SK-N-SH treated with all-trans-retinoic acid at 6 μM for 48 hours (cell line): ENCODE measurements around the gene B3GALNT2.
"Not testable (repeated sequence)": the region's sequence is repeated elsewhere in the genome, so short reads cannot be mapped to it uniquely, and the experiment has no call there.

Experiments used
- ATAC-seq: fragments of 200-7000 bp; cut with Tn5 transposase; 3 replicates; pipeline ENCODE4 v1.9.1; 2020; ENCODE audit warnings: mild to moderate bottlenecking, moderate library complexity
- ARNTL ChIP-seq: fragments of 450-650 bp; formaldehyde crosslinking; IDR thresholded peaks from 2 replicates; pipeline ENCODE4 v1.5.0; 2020; ENCODE audit warnings: low read depth, mild to moderate bottlenecking, moderate library complexity, borderline replicate concordance
- BACH2 ChIP-seq: fragments of 250-450 bp; sonication (Bioruptor Pico); IDR thresholded peaks from 2 replicates; pipeline ENCODE4 v1.9.0; 2021; ENCODE audit warnings: mild to moderate bottlenecking, borderline replicate concordance
- CREB5 ChIP-seq: fragments of 250-450 bp; sonication (Bioruptor Pico); IDR thresholded peaks from 2 replicates; pipeline ENCODE4 v1.5.1; 2020; ENCODE audit warnings: low read depth, mild to moderate bottlenecking, moderate library complexity
- CSDC2 ChIP-seq: fragments of 250-450 bp; sonication (Bioruptor Pico); IDR thresholded peaks from 2 replicates; pipeline ENCODE4 v1.5.0; 2020; ENCODE audit warnings: mild to moderate bottlenecking, moderate library complexity
- CSRNP3 ChIP-seq: fragments of 250-450 bp; sonication (Bioruptor Pico); IDR thresholded peaks from 2 replicates; pipeline ENCODE4 v1.5.1; 2021; ENCODE audit warnings: mild to moderate bottlenecking, moderate library complexity
- GLIS3 ChIP-seq: fragments of 250-450 bp; sonication (Bioruptor Pico); IDR thresholded peaks from 2 replicates; pipeline ENCODE4 v1.5.0; 2020; ENCODE audit warnings: mild to moderate bottlenecking, moderate library complexity
- ISL1 ChIP-seq: fragments of 250-450 bp; sonication (Bioruptor Pico); IDR thresholded peaks from 2 replicates; pipeline ENCODE4 v2.1.2; 2022; ENCODE audit warnings: mild to moderate bottlenecking, moderate library complexity
- OSR1 ChIP-seq: fragments of 250-450 bp; sonication (Bioruptor Pico); IDR thresholded peaks from 2 replicates; pipeline ENCODE4 v1.8.0; 2022; ENCODE audit warnings: moderate library complexity, mild to moderate bottlenecking, inconsistent platforms
- PATZ1 ChIP-seq: fragments of 250-450 bp; sonication (Bioruptor Pico); IDR thresholded peaks from 2 replicates; pipeline ENCODE4 v1.8.0; 2020; ENCODE audit warnings: mild to moderate bottlenecking, moderate library complexity, borderline replicate concordance
- POU6F1 ChIP-seq: fragments of 250-450 bp; sonication (Bioruptor Pico); IDR thresholded peaks from 2 replicates; pipeline ENCODE4 v1.8.0; 2021; ENCODE audit warnings: low read depth, mild to moderate bottlenecking, moderate library complexity, borderline replicate concordance
- RARB ChIP-seq: fragments of 250-450 bp; sonication (Bioruptor Pico); IDR thresholded peaks from 2 replicates; pipeline ENCODE4 v1.8.0; 2021; ENCODE audit warnings: mild to moderate bottlenecking, moderate library complexity
- TCF4 ChIP-seq: fragments of 250-450 bp; sonication (Bioruptor Pico); IDR thresholded peaks from 2 replicates; pipeline ENCODE4 v1.8.0; 2021; ENCODE audit warnings: mild to moderate bottlenecking, moderate library complexity, borderline replicate concordance
- TOX ChIP-seq: fragments of 250-450 bp; sonication (Bioruptor Pico); IDR thresholded peaks from 2 replicates; pipeline ENCODE4 v1.8.0; 2021; ENCODE audit warnings: mild to moderate bottlenecking, moderate library complexity, borderline replicate concordance
- ZC3H10 ChIP-seq: fragments of 250-450 bp; sonication (Bioruptor Pico); IDR thresholded peaks from 2 replicates; pipeline ENCODE4 v1.5.1; 2021; ENCODE audit warnings: mild to moderate bottlenecking, moderate library complexity
- ZFP3 ChIP-seq: fragments of 250-450 bp; sonication (Bioruptor Pico); IDR thresholded peaks from 2 replicates; pipeline ENCODE4 v1.5.0; 2020; ENCODE audit warnings: mild to moderate bottlenecking, moderate library complexity
- ZFP30 ChIP-seq: fragments of 450-650 bp; formaldehyde crosslinking; IDR thresholded peaks from 2 replicates; pipeline ENCODE4 v1.5.0; 2022; ENCODE audit warnings: mild to moderate bottlenecking, moderate library complexity
- ZNF565 ChIP-seq: fragments of 450-650 bp; formaldehyde crosslinking; conservative IDR thresholded peaks from 2 replicates; pipeline ENCODE4 v1.5.0; 2020; ENCODE audit warnings: low read depth, mild to moderate bottlenecking, moderate library complexity
- ZNF70 ChIP-seq: fragments of 450-650 bp; formaldehyde crosslinking; IDR thresholded peaks from 2 replicates; pipeline ENCODE4 v1.5.0; 2020; ENCODE audit warnings: mild to moderate bottlenecking, moderate library complexity
- ZNF8 ChIP-seq: fragments of 450-650 bp; formaldehyde crosslinking; IDR thresholded peaks from 2 replicates; pipeline ENCODE4 v1.5.0; 2020; ENCODE audit warnings: mild to moderate bottlenecking, moderate library complexity

Gene B3GALNT2

GRCh38 chr1:235460770-235461169, 43.5 kb downstream of the B3GALNT2 start:
- ATAC-seq = no peak
- no peak for TF ChIP-seq TCF4
- TF ChIP-seq RARB = no peak
- no peak for TF ChIP-seq ISL1 (CRISPR knock-in tag)
- no peak for TF ChIP-seq ARNTL (CRISPR knock-in tag)
- TF ChIP-seq BACH2 (CRISPR knock-in tag) = no peak
- TF ChIP-seq CSRNP3 (CRISPR knock-in tag) = no peak
- no peak for TF ChIP-seq POU6F1 (CRISPR knock-in tag)
- TF ChIP-seq GLIS3 (CRISPR knock-in tag) = no peak
- TF ChIP-seq CSDC2 (CRISPR knock-in tag) = no peak
- TF ChIP-seq CREB5 (CRISPR knock-in tag) = no peak
- no peak for TF ChIP-seq TOX (CRISPR knock-in tag)
- TF ChIP-seq PATZ1 (CRISPR knock-in tag) = no peak
- TF ChIP-seq OSR1 (CRISPR knock-in tag) = no peak

GRCh38 chr1:235457856-235458255, 46.4 kb downstream of the B3GALNT2 start:
- not testable (repeated sequence) for ATAC-seq

GRCh38 chr1:235455823-235456222, 48.4 kb downstream of the B3GALNT2 start:
- ATAC-seq = no peak
- TF ChIP-seq BACH2 (CRISPR knock-in tag) = no peak

- no peak for TF ChIP-seq ZFP3 (CRISPR knock-in tag)
- TF ChIP-seq ZC3H10 (CRISPR knock-in tag) = no peak
- TF ChIP-seq POU6F1 (CRISPR knock-in tag) = no peak
- no peak for TF ChIP-seq CSDC2 (CRISPR knock-in tag)
- no peak for TF ChIP-seq BACH2 (CRISPR knock-in tag)
- no peak for TF ChIP-seq ZNF565 (CRISPR knock-in tag)
- no peak for TF ChIP-seq ISL1 (CRISPR knock-in tag)
- no peak for ATAC-seq
These were observed 49.2 kb downstream of the B3GALNT2 start for GRCh38 chr1:235455097-235455496.

- TF ChIP-seq POU6F1 (CRISPR knock-in tag) (no peak), ZNF70 (no peak), ZFP30 (CRISPR knock-in tag) (no peak), ZNF565 (CRISPR knock-in tag) (no peak), GLIS3 (CRISPR knock-in tag) (no peak), ZNF8 (CRISPR knock-in tag) (no peak), OSR1 (CRISPR knock-in tag) (no peak), TCF4 (no peak), TOX (CRISPR knock-in tag) (no peak)
- no peak for ATAC-seq
These were observed 50.2 kb downstream of the B3GALNT2 start for GRCh38 chr1:235454021-235454420.
